Fibroblast of pulmonary artery (primary cell): Measurements from ENCODE around the gene PBX4.

Source experiments
- DNase-seq: peaks from one replicate; pipeline ENCODE4 v3.0.0-alpha.2; 2010; ENCODE audit warnings: low read depth
- H3K4me3 ChIP-seq: replicated peaks from 2 replicates; pipeline ENCODE4 v1.5.1; 2011; ENCODE audit warnings: low read depth, mild to moderate bottlenecking, control low read depth, low read length, moderate library complexity
- TF ChIP-seq, protein P1 (sequence below): IDR thresholded peaks from 2 replicates; pipeline ENCODE4 v1.5.1; 2011; ENCODE audit warnings: mild to moderate bottlenecking, control low read depth, low read length, inconsistent platforms; ENCODE audit errors: missing control alignments

Gene PBX4

DNA sequence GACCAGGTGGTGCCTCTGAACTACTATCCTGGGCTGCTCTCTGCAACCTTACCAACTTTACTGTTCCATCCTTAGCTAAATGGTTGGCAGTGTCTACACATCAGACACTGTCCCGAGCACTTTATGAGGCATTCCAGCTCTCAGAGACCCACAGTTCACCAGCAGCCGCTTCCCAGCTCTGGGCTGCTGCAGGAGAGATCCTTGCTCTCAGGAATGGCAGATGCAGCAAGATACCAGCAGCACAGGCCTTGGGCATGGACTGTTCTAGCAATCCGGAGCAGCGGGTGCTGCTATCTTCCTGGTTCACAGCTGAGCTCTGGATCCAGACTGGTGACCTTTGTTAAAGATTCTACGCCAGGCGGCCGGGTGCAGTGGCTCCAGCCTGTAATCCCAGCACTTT, 12.9 kb upstream of the PBX4 start:
- H3K4me3 ChIP-seq: no peak overlapping the region
- no peak for DNase-seq
- TF ChIP-seq, protein P1, sequence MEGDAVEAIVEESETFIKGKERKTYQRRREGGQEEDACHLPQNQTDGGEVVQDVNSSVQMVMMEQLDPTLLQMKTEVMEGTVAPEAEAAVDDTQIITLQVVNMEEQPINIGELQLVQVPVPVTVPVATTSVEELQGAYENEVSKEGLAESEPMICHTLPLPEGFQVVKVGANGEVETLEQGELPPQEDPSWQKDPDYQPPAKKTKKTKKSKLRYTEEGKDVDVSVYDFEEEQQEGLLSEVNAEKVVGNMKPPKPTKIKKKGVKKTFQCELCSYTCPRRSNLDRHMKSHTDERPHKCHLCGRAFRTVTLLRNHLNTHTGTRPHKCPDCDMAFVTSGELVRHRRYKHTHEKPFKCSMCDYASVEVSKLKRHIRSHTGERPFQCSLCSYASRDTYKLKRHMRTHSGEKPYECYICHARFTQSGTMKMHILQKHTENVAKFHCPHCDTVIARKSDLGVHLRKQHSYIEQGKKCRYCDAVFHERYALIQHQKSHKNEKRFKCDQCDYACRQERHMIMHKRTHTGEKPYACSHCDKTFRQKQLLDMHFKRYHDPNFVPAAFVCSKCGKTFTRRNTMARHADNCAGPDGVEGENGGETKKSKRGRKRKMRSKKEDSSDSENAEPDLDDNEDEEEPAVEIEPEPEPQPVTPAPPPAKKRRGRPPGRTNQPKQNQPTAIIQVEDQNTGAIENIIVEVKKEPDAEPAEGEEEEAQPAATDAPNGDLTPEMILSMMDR: no peak

DNA sequence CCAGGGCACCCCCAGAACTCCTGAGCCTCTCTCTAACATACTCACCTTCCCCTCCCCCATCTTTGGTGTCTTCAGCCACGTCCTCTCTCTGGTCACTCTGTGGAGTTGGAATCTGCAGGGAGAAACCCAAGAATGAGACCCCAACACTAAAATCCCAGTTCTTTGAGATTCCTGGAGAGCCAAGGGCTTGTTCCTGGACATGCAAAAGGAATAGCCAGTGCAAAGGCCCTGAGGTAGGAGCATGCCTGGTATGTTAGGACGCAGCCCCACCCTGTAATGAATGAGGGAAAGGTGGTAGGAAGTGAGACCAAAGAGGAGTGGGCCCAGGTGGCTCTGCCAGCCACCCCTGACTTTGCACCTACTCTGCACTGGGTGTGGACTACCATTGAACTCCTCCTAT, 11.9 kb upstream of the PBX4 start:
- DNase-seq: no peak
- H3K4me3 ChIP-seq: no peak overlapping the region
- TF ChIP-seq, protein P1: no peak

DNA sequence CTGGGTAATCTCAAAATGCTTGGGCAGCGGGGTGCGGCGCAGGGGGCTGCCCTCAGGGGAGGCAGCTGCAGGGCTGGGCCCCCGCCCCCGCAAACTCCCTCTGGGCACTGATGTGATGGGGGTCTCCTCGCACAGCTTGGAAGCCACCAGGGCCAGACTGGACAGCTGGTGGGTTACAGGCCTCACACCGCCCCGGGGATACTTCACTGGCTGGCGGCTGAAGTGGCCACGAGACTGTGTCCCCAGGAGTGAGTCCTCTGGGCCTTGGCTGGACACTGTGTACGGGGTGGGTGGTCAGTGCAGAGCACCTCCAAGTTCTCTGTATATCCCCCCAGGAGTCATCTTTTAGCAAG, 11.6 kb upstream of the PBX4 start:
- TF ChIP-seq, protein P1: no peak
- no peak overlapping the region for H3K4me3 ChIP-seq
- no peak for DNase-seq

DNA sequence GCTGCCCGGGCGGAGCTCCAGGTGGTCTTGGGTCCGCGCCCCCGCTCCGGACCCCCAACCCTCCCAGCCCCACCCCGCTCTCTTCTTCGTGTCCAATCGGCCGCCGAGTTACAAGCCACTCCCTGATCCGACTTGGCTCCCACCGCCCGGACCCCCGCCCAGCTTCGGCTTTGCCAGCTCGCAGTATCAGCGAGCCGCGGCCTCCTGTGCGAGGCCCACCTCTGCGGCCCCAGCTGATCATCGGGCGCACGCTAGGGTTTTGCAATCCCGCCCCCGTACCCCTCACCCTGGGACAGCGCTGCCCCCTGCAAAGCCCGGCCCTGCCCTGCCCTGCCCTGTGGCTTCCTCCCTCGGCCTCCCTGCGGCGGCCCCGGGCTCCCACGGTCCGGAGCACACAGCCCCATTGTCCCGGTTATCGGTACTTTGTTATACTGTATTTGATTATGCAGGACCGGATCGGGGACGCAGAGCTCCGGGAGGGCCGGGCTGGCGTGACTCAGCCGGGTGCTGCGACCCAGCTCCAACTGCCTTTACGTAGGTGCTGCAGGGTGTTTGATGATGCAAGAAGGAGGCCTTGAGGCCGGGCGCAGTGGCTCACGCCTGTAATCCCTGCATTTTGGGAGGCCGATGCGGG, 10.1 kb upstream of the PBX4 start:
- DNase-seq: peak; percentile 76
- H3K4me3 ChIP-seq: peak overlapping the region; percentile 40

DNA sequence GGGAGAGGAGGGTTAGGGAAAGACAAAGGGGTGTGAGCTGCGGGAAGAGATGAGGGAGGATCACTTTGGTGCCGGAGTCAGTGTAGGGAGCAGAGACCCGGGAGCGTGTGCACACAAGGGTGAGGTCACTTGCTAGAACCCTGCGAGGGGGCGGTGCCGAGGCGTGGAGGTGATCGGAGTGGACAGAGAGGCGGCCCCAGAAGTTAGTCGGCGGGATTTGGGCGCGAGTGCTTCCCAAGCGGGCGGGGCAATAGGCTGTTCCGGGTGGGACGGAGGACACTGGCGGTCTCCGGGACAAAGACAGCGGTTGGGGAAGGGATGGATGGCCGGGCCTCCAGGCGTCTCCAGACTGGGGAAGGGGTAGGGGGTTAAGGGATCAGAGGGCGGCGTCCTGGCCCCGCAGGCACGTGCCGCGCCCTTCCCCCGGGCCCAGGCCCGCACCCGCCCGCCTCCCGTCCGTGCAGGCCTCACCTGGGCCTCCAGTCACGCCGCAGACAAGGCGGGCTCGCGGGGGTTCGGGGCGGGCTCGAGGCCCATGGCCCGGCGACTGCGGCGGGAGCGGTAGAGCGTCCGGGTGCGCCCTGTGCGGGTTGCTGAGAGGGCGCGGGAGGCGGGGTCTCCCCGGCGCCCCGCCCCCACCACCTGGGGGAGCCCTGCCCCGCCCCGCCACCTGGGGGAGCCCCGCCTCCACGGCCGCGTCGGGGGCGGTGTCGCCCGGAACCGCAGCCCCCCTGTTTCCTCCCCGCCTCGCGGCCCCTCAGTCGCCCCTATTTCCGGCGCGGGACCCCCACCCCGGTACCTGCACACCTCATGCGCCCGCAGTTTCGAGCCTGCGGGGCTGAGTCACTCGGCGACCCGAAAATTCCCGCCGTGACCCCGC, 9.4 kb upstream of the PBX4 start, which contains the start of gene LPAR2:
Gene LPAR2 (minus strand): TSS at position 600 of the 880 bp plus-strand sequence. CDS start 945 bp downstream, outside the sequence.
- TF ChIP-seq, protein P1: no peak
- peak within 1 kb of the TSS; percentile 40 for H3K4me3 ChIP-seq
- DNase-seq: no peak

More for the DNA sequence above, 10.1 kb upstream of the PBX4 start:
- TF ChIP-seq, protein P1: no peak

DNA sequence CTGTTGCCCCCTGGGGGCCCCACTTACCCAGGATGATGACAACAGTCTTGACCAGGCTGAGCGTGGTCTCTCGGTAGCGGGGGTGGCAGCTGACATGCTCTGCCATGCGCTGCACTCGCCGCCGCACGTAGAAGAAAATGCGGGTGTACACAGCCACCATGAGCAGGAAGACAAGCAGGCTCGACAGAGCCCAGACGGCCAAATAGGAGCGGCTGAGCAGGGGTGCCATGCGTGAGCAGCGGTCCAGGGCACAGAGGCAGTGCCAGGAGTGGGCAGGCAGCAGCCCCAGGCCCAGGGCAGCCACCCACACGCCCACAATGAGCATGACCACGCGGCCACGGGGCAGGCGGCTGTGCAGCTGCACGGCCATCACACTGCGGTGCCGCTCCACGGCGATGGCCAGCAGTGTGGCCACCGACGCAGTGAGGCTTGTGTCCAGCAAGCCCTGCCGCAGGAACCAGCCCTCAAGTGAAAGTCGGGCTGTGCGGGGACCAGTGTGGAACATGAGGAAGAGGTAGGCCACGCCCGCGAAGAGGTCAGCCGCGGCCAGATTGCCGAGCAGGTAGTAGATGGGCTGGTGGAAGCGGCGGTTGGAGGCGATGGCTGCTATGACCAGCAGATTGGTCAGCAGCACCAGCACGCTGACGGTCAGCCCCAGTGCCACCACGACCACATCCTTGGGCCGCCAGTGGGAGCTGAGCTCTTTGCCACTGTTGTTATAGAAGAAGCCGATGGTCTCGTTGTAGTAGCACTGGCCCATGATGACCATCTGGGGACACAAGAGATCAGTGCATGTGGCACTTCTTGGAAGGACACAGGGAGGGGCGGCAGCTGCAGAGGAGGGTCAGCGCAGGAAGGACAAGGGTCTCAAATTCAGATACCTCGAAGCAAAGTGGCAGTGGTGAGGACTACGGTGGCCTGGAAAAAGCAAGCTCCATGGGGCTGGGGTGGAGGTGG, 8.3 kb upstream of the PBX4 start:
- TF ChIP-seq, protein P1: no peak
- H3K4me3 ChIP-seq: no peak overlapping the region
- no peak for DNase-seq
